Vagina (tissue), 2 donors: ENCODE measurements around the gene SLC12A7.

Source experiments
- CTCF ChIP-seq, 3 experiments: fragments of 450-650 bp in 2 of 3; fragments of 200-600 bp in 1 of 3; sonication (generic) in 1 of 3; IDR thresholded peaks; one replicate each; pipeline ENCODE4 v1.5.1; 2017 to 2019; ENCODE audit warnings: antibody characterized with exemption in 3 of 3, mild to moderate bottlenecking in 2 of 3, moderate library complexity in 2 of 3
- POLR2A ChIP-seq, 2 donors: fragments of 450-650 bp; IDR thresholded peaks; one replicate each; pipeline ENCODE4 v1.6.1; 2017; ENCODE audit warnings: antibody characterized with exemption in 2 of 2, mild to moderate bottlenecking in 2 of 2, moderate library complexity in 2 of 2

DNA sequence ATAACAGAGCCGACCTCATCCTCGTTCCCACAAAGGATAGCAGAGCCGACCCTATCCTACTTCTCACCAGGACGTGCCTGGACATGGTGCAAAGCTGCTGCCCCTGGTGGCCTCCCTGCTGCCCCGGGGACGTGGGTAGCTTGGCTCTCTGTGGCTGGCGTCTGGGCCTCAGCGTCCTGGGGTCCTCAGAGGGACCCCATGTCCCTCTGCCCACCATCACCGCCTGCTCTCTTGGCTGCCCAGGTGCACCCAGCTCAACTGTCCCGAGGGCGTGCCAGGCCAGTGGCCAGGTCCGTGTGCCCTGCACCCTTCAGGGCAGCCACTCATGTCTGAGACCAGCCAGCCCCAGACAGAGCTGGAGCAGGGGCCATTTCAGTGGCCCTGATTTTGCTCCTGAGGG lies 94.8 kb downstream of the SLC12A7 start:
- TF ChIP-seq CTCF (IDR thresholded peaks at IDR 0.05) (no peak), POLR2A (IDR thresholded peaks at IDR 0.05) (no peak)
